ENCODE results near the gene NCKAP5. TPM values are rescaled to one million over a fixed set of nuclear protein-coding genes. Genes with fewer than 3 reads are reported as not detected.

The NCKAP5 gene
- total RNA-seq, 4 donors from 2014 or later, result 0.03 to 0.55 (median 0.33) TPM

DNA sequence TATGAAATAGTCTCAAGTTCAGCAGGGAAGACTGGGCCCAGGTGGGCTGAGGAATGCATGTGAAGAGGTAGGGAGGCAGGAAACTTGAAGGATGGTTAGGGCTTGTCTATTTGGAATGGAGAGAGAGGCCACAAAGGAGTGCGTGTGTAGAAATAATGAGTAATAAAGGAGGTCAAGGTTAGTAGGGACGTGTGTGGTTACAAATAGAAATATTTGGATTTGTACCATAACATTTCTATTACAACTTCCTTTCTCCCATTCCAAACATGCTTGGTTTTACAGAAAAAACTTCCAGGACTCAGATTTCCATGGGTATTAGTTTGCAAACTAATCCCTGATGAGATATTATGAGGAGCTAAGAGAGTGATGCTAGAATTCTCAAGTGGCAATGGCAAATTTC, 280.6 kb downstream of the NCKAP5 start:
- Histone ChIP-seq H3K4me1 (no peaks in the 10 kb centered on the region), H3K4me3 (no peak overlapping the region), H3K27ac (no peak overlapping the region), H3K36me3 (no peaks in the 10 kb centered on the region), H3K9me3 (no peaks in the 10 kb centered on the region), H3K27me3 (no peaks in the 10 kb centered on the region)
- intact Hi-C loops (cut with DNase I; ENCODE audit: low total_unique reads), result no loop called here
- TF ChIP-seq POLR2A (IDR thresholded peaks at IDR 0.05), result no peak
- TF ChIP-seq CTCF (IDR thresholded peaks at IDR 0.05 in 4 of 5, conservative IDR thresholded peaks at IDR 0.05 in 1 of 5), result no peak
- in situ Hi-C loops (cut with MboI; ENCODE audit: low sequenced_read_pairs in 4 of 4), result no loop called here
- ATAC-seq (no peak), DNase-seq (no peak)

DNA sequence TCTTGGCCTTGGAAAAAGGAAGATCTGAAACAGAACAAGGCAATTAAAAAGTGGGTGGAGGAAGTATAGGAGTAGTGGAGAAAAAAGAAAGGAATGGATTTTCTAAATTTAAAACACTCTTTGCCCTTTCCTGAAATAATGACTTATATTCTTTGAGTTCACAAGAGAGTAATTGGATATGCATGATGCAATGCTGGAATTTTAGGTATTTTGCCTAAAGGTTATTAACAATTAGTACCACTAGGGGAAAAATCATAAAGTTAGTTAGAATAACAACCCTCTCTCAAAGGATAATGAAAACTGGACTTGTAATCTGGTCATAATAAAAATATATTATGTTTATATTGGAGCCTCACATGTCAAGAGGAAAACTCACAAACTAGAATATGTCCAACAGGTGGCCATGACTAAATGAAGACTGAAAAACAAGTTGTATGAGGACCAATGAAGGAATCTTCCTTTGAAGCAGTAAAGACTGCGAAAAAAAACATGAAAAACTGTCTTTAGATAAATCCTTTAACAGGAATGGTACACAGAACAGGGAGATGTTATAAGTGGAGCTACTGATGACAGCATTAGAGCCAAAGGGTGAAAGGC, 281.8 kb downstream of the NCKAP5 start:
- H3K27me3 ChIP-seq, result no peaks in the 10 kb centered on the region
- TF ChIP-seq POLR2A (IDR thresholded peaks at IDR 0.05) (no peak), CTCF (IDR thresholded peaks at IDR 0.05 in 4 of 5, conservative IDR thresholded peaks at IDR 0.05 in 1 of 5) (no peak)
- in situ Hi-C loops (cut with MboI; ENCODE audit: low sequenced_read_pairs in 4 of 4) (no loop called here), intact Hi-C loops (cut with DNase I; ENCODE audit: low total_unique reads) (no loop called here)
- no peaks in the 10 kb centered on the region for H3K9me3 ChIP-seq
- no peak overlapping the region for H3K27ac ChIP-seq
- no peaks in the 10 kb centered on the region for H3K36me3 ChIP-seq
- no peak for DNase-seq
- ATAC-seq, result no peak
- no peaks in the 10 kb centered on the region for H3K4me1 ChIP-seq
- no peak overlapping the region for H3K4me3 ChIP-seq

- H3K4me3 ChIP-seq, result no peak overlapping the region
- in situ Hi-C loops (cut with MboI; ENCODE audit: low sequenced_read_pairs in 4 of 4) (no loop called here), intact Hi-C loops (cut with DNase I; ENCODE audit: low total_unique reads) (no loop called here)
- DNase-seq (no peak), ATAC-seq (no peak)
- no peaks in the 10 kb centered on the region for H3K4me1 ChIP-seq
- TF ChIP-seq CTCF (IDR thresholded peaks at IDR 0.05 in 4 of 5, conservative IDR thresholded peaks at IDR 0.05 in 1 of 5) (no peak), POLR2A (IDR thresholded peaks at IDR 0.05) (no peak)
- H3K27me3 ChIP-seq, result no peaks in the 10 kb centered on the region
- H3K36me3 ChIP-seq, result no peaks in the 10 kb centered on the region
- no peaks in the 10 kb centered on the region for H3K9me3 ChIP-seq
- H3K27ac ChIP-seq, result no peak overlapping the region
Measured at GRCh38 chr2:133273031-133273430, 295.2 kb downstream of the NCKAP5 start.

DNA sequence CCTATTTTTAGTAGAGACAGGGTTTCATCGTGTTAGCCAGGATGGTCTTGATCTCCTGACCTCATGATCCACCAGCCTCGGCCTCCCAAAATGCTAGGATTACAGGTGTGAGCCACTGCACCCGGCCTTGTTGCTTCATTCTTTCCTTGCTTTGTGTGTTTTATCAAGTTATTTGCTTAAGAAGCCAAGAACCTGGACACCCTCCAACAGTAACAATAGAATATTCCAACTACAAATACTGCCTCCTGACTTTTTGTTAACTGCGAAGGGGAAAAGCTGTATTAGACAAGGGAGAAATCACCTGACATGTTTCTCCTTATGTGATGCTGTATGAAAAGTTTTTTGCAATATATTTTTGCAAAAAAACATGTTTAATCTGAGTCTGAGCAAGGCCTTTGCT, 297.2 kb downstream of the NCKAP5 start:
- H3K4me1 ChIP-seq, result peaks cover 0 to 3% of the 10 kb centered on the region in 2 donors
- peaks cover 0 to 4% (median 3%) of the 10 kb centered on the region in 3 donors for H3K27me3 ChIP-seq
- ATAC-seq (no peak), DNase-seq (no peak)
- no peak overlapping the region for H3K4me3 ChIP-seq
- no peaks in the 10 kb centered on the region for H3K9me3 ChIP-seq
- in situ Hi-C loops (cut with MboI; ENCODE audit: low sequenced_read_pairs in 4 of 4), result no loop called here
- H3K36me3 ChIP-seq, result no peaks in the 10 kb centered on the region
- intact Hi-C loops (cut with DNase I; ENCODE audit: low total_unique reads), result no loop called here
- no peak for TF ChIP-seq CTCF (IDR thresholded peaks at IDR 0.05 in 4 of 5, conservative IDR thresholded peaks at IDR 0.05 in 1 of 5)
- no peak for TF ChIP-seq POLR2A (IDR thresholded peaks at IDR 0.05)
- H3K27ac ChIP-seq, result no peak overlapping the region

GRCh38 chr2:133270550-133270949, 297.7 kb downstream of the NCKAP5 start:
- H3K4me1 ChIP-seq, result peaks cover 0 to 4% of the 10 kb centered on the region in 2 donors
- peaks cover 0 to 8% (median 3%) of the 10 kb centered on the region in 3 donors for H3K27me3 ChIP-seq
- TF ChIP-seq POLR2A (IDR thresholded peaks at IDR 0.05), result no peak
- no peak for TF ChIP-seq CTCF (IDR thresholded peaks at IDR 0.05 in 4 of 5, conservative IDR thresholded peaks at IDR 0.05 in 1 of 5)
- no peaks in the 10 kb centered on the region for H3K36me3 ChIP-seq
- DNase-seq (no peak), ATAC-seq (no peak)
- in situ Hi-C loops (cut with MboI; ENCODE audit: low sequenced_read_pairs in 4 of 4), result no loop called here
- no peak overlapping the region for H3K27ac ChIP-seq
- intact Hi-C loops (cut with DNase I; ENCODE audit: low total_unique reads), result no loop called here
- H3K4me3 ChIP-seq, result no peak overlapping the region
- no peaks in the 10 kb centered on the region for H3K9me3 ChIP-seq
